HEK293 (cell line): ENCODE data around the gene SLC25A25.
"Not testable (repeated sequence)": the region's sequence is repeated elsewhere in the genome, so short reads cannot be mapped to it uniquely, and the experiment has no call there.

Experiments
- CTCF ChIA-PET: fragments of 350-600 bp; formaldehyde crosslinking; extraction: SDS; loops from one replicate; lab custom pipeline; 2021; ENCODE audit warnings: antibody characterized with exemption; lab: Yijun Ruan, JAX
- POLR2A ChIA-PET: fragments of 300-600 bp; formaldehyde crosslinking; extraction: SDS; loops from one replicate; lab custom pipeline; 2020; ENCODE audit warnings: antibody characterized with exemption, inconsistent platforms; lab: Yijun Ruan, JAX
- H3K27ac ChIP-seq: fragments of 200-500 bp; sonication (Bioruptor generic); 2 replicates; pipeline ENCODE4 v1.5.1; 2014; ENCODE audit warnings: low read depth, low read length, control low read depth, inconsistent platforms; ENCODE audit errors: extremely low read depth
- H3K36me3 ChIP-seq, 2 experiments: fragments of 200-500 bp in 1 of 2; sonication (Bioruptor generic) in 1 of 2; 1 replicate in 1 of 2; 2 replicates in 1 of 2; pipeline ENCODE4 v1.5.1; 2014 to 2017; ENCODE audit warnings: inconsistent platforms in 2 of 2, low read length in 2 of 2; ENCODE audit not compliant: control insufficient read depth in 2 of 2, insufficient read depth in 1 of 2
- H3K4me1 ChIP-seq: fragments of 200-500 bp; sonication (Bioruptor generic); 2 replicates; pipeline ENCODE4 v1.5.1; 2014; ENCODE audit warnings: mild to moderate bottlenecking, low read length, inconsistent platforms; ENCODE audit not compliant: control insufficient read depth, insufficient read depth
- H3K4me3 ChIP-seq: 2 replicates; pipeline ENCODE4 v1.5.1; 2011; ENCODE audit warnings: low read depth, mild to moderate bottlenecking, control low read depth, low read length, moderate library complexity
- H3K9me3 ChIP-seq: fragments of 200-500 bp; sonication (Bioruptor generic); 2 replicates; pipeline ENCODE4 v1.5.1; 2014; ENCODE audit warnings: low read depth, low read length, inconsistent platforms; ENCODE audit not compliant: control insufficient read depth, insufficient read depth
- IKZF3 ChIP-seq: fragments of 450-650 bp; IDR thresholded peaks from 2 replicates; pipeline ENCODE4 v1.5.0; 2018; ENCODE audit warnings: missing biosample characterization, mild to moderate bottlenecking, missing genetic modification characterization, moderate library complexity
- KLF9 ChIP-seq: fragments of 450-650 bp; formaldehyde crosslinking; IDR thresholded peaks from 2 replicates; pipeline ENCODE4 v1.5.1; 2016; ENCODE audit warnings: missing biosample characterization, missing genetic modification characterization, low read depth
- SALL2 ChIP-seq: fragments of 450-650 bp; formaldehyde crosslinking; IDR thresholded peaks from 2 replicates; pipeline ENCODE4 v1.5.0; 2017; ENCODE audit warnings: missing biosample characterization, mild to moderate bottlenecking, missing genetic modification characterization, borderline replicate concordance
- SCRT2 ChIP-seq: fragments of 450-650 bp; formaldehyde crosslinking; IDR thresholded peaks from 2 replicates; pipeline ENCODE4 v1.5.1; 2016; ENCODE audit warnings: missing biosample characterization, missing genetic modification characterization
- YY1 ChIP-seq: fragments of 450-650 bp; formaldehyde crosslinking; IDR thresholded peaks from 2 replicates; pipeline ENCODE4 v1.5.1; 2018; ENCODE audit warnings: missing biosample characterization, missing genetic modification characterization
- ZBTB8A ChIP-seq: fragments of 450-650 bp; formaldehyde crosslinking; IDR thresholded peaks from 2 replicates; pipeline ENCODE4 v1.5.1; 2016; ENCODE audit warnings: missing biosample characterization, missing genetic modification characterization
- ZFP37 ChIP-seq: fragments of 450-650 bp; formaldehyde crosslinking; IDR thresholded peaks from 2 replicates; pipeline ENCODE4 v1.5.1; 2016; ENCODE audit warnings: missing biosample characterization, missing genetic modification characterization
- ZIC2 ChIP-seq: fragments of 450-650 bp; formaldehyde crosslinking; IDR thresholded peaks from 2 replicates; pipeline ENCODE4 v1.5.1; 2016; ENCODE audit warnings: missing biosample characterization, missing genetic modification characterization
- ZNF114 ChIP-seq: fragments of 450-650 bp; formaldehyde crosslinking; IDR thresholded peaks from 2 replicates; pipeline ENCODE4 v1.5.0; 2017; ENCODE audit warnings: missing biosample characterization, missing genetic modification characterization
- ZNF121 ChIP-seq: fragments of 450-650 bp; formaldehyde crosslinking; IDR thresholded peaks from 2 replicates; pipeline ENCODE4 v1.5.1; 2016; ENCODE audit warnings: missing biosample characterization, missing genetic modification characterization
- ZNF16 ChIP-seq: fragments of 450-650 bp; formaldehyde crosslinking; IDR thresholded peaks from 2 replicates; pipeline ENCODE4 v1.5.1; 2016; ENCODE audit warnings: low read depth, missing biosample characterization, missing genetic modification characterization
- ZNF248 ChIP-seq: fragments of 450-650 bp; formaldehyde crosslinking; IDR thresholded peaks from 2 replicates; pipeline ENCODE4 v1.5.1; 2017; ENCODE audit warnings: missing biosample characterization, missing genetic modification characterization
- ZNF266 ChIP-seq: fragments of 450-650 bp; formaldehyde crosslinking; IDR thresholded peaks from 2 replicates; pipeline ENCODE4 v1.5.1; 2016; ENCODE audit warnings: missing biosample characterization, missing genetic modification characterization, low read depth
- ZNF549 ChIP-seq: fragments of 450-650 bp; IDR thresholded peaks from 2 replicates; pipeline ENCODE4 v1.5.1; 2018; ENCODE audit warnings: missing biosample characterization, missing genetic modification characterization, mild to moderate bottlenecking, inconsistent platforms, moderate library complexity
- ZNF558 ChIP-seq: fragments of 450-650 bp; formaldehyde crosslinking; IDR thresholded peaks from 2 replicates; pipeline ENCODE4 v1.5.1; 2016; ENCODE audit warnings: missing biosample characterization, missing genetic modification characterization
- ZNF670 ChIP-seq: fragments of 450-650 bp; formaldehyde crosslinking; IDR thresholded peaks from 2 replicates; pipeline ENCODE4 v1.5.1; 2016; ENCODE audit warnings: missing biosample characterization, missing genetic modification characterization, low read depth
- ZNF707 ChIP-seq: fragments of 450-650 bp; formaldehyde crosslinking; IDR thresholded peaks from 2 replicates; pipeline ENCODE4 v1.5.1; 2016; ENCODE audit warnings: missing biosample characterization, missing genetic modification characterization
- TF ChIP-seq, protein P1 (sequence below): fragments of 450-650 bp; formaldehyde crosslinking; IDR thresholded peaks from 2 replicates; pipeline ENCODE4 v1.5.1; 2016; ENCODE audit warnings: missing biosample characterization, missing genetic modification characterization
- TF ChIP-seq, protein P2 (sequence below): fragments of 450-650 bp; formaldehyde crosslinking; IDR thresholded peaks from 2 replicates; pipeline ENCODE4 v1.5.1; 2017; ENCODE audit warnings: missing biosample characterization, missing genetic modification characterization

SLC25A25 gene

DNA sequence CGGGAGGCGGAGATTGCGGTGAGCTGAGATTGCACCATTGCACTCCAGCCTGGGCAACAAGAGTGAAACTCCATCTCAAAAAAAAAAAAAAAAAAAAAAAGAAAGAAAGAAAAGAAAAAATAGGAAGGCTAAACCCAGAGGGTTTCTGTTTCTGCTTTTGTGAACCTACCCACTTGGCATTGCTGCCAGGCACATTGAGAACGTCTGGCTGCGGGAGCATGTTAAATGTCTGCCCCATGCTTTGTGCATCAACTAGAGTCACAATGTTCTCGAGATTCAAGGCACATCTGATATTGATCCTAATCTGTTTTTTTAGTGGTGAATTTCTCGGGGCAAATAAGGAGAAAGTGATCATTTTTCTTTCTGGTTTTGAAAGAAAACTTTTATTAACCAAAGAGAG, 2.8 kb downstream of the SLC25A25 start:
- ChIA-PET CTCF (interaction anchor here (0.6 to 1.1 kb wide), 2 partner anchors 22 to 27 kb away, joined by 3 read pairs; no protein-coding TSS in a partner anchor), POLR2A (interaction anchor here (0.6 to 0.7 kb wide), 2 partner anchors 58 to 330 kb away, joined by 4 read pairs; no protein-coding TSS in a partner anchor)
- Histone ChIP-seq H3K9me3 (no peaks in the 10 kb centered on the region), H3K36me3 (no peaks in the 10 kb centered on the region), H3K4me1 (peaks cover 2% of the 10 kb centered on the region; the same call in 1 of the 2 replicates), H3K27ac (no peak overlapping the region), H3K4me3 (no peak overlapping the region)
- TF ChIP-seq YY1 (tag by site-specific recombination) = no peak
- TF ChIP-seq ZNF558 (tag by site-specific recombination) = no peak
- TF ChIP-seq ZNF549 (tag by site-specific recombination) = no peak
- TF ChIP-seq, protein P1, sequence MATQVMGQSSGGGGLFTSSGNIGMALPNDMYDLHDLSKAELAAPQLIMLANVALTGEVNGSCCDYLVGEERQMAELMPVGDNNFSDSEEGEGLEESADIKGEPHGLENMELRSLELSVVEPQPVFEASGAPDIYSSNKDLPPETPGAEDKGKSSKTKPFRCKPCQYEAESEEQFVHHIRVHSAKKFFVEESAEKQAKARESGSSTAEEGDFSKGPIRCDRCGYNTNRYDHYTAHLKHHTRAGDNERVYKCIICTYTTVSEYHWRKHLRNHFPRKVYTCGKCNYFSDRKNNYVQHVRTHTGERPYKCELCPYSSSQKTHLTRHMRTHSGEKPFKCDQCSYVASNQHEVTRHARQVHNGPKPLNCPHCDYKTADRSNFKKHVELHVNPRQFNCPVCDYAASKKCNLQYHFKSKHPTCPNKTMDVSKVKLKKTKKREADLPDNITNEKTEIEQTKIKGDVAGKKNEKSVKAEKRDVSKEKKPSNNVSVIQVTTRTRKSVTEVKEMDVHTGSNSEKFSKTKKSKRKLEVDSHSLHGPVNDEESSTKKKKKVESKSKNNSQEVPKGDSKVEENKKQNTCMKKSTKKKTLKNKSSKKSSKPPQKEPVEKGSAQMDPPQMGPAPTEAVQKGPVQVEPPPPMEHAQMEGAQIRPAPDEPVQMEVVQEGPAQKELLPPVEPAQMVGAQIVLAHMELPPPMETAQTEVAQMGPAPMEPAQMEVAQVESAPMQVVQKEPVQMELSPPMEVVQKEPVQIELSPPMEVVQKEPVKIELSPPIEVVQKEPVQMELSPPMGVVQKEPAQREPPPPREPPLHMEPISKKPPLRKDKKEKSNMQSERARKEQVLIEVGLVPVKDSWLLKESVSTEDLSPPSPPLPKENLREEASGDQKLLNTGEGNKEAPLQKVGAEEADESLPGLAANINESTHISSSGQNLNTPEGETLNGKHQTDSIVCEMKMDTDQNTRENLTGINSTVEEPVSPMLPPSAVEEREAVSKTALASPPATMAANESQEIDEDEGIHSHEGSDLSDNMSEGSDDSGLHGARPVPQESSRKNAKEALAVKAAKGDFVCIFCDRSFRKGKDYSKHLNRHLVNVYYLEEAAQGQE (tag by site-specific recombination) = no peak
- TF ChIP-seq ZBTB8A (tag by site-specific recombination) = no peak
- TF ChIP-seq ZNF266 (tag by site-specific recombination) = no peak
- TF ChIP-seq ZNF707 = no peak
- no peak for TF ChIP-seq ZNF670 (tag by site-specific recombination)
- TF ChIP-seq ZNF248 (tag by site-specific recombination) = no peak
- TF ChIP-seq KLF9 = no peak
- TF ChIP-seq, protein P2, sequence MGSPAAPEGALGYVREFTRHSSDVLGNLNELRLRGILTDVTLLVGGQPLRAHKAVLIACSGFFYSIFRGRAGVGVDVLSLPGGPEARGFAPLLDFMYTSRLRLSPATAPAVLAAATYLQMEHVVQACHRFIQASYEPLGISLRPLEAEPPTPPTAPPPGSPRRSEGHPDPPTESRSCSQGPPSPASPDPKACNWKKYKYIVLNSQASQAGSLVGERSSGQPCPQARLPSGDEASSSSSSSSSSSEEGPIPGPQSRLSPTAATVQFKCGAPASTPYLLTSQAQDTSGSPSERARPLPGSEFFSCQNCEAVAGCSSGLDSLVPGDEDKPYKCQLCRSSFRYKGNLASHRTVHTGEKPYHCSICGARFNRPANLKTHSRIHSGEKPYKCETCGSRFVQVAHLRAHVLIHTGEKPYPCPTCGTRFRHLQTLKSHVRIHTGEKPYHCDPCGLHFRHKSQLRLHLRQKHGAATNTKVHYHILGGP (tag by site-specific recombination) = no peak
- TF ChIP-seq ZNF16 (tag by site-specific recombination) = no peak
- TF ChIP-seq ZFP37 (tag by site-specific recombination) = no peak
- TF ChIP-seq IKZF3 (tag by site-specific recombination) = no peak
- no peak for TF ChIP-seq ZNF121 (tag by site-specific recombination)
- no peak for TF ChIP-seq ZIC2 (tag by site-specific recombination)
- TF ChIP-seq ZNF114 (tag by site-specific recombination) = no peak
- no peak for TF ChIP-seq SALL2 (tag by site-specific recombination)
- TF ChIP-seq SCRT2 (tag by site-specific recombination) = no peak

DNA sequence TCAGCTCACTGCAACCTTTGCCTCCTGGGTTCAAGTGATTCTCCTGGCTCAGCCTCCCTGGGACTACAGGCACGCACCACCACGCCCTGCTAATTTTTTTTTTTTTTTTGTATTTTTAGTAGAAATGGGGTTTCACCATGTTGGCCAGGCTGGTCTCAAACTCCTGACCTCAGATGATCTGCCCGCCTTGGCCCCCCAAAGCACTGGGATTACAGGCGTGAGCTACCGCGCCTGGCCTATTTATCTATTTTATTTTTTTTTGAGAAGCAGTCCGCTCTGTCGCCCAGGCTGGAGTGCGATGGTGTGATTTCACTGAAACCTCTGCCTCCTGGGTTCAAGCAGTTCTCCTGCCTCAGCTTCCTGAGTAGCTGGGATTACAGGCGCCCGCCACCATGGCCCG, 3.4 kb downstream of the SLC25A25 start:
- not testable (repeated sequence) for H3K9me3 ChIP-seq, H3K4me1 ChIP-seq, H3K4me3 ChIP-seq, H3K36me3 ChIP-seq, H3K27ac ChIP-seq
- CTCF ChIA-PET = interaction anchor here (1.1 to 3.0 kb wide), 4 partner anchors 10 to 46 kb away, joined by 3 to 16 read pairs (median 11); no protein-coding TSS in a partner anchor
- POLR2A ChIA-PET = interaction anchor here (0.7 to 1.4 kb wide), 2 partner anchors 27 to 57 kb away, joined by 4 to 5 read pairs; no protein-coding TSS in a partner anchor
